H7 (cell line): ENCODE results near the gene C12orf43. TPM values are rescaled to one million over a fixed set of nuclear protein-coding genes. Genes with fewer than 3 reads are reported as not detected.

Source experiments
- DNase-seq: peaks from one replicate; pipeline ENCODE4 v3.0.0; 2012
- H3K27me3 ChIP-seq: 2 replicates; pipeline ENCODE4 v1.6.0; 2011; ENCODE audit warnings: mild to moderate bottlenecking, low read length; ENCODE audit not compliant: control insufficient read depth, insufficient read depth
- H3K36me3 ChIP-seq: replicated peaks from 2 replicates; pipeline ENCODE4 v1.5.1; 2011; ENCODE audit warnings: low read length; ENCODE audit not compliant: control insufficient read depth, insufficient read depth
- H3K4me3 ChIP-seq: 2 replicates; pipeline ENCODE4 v1.5.1; 2011; ENCODE audit warnings: low read depth, mild to moderate bottlenecking, control low read depth, low read length, moderate library complexity; ENCODE audit not compliant: insufficient read depth
- total RNA-seq: library from RNA; depleted of rRNA; stranded (reverse); fragments of >200 nt; shearing (Covaris generic); gene quantifications from 2 replicates; pipeline ENCODE4 v1.2.3, GENCODE V29; 2014

Gene C12orf43
- total RNA-seq, 1 experiment from 2014 or later, result 15.0 TPM

DNA sequence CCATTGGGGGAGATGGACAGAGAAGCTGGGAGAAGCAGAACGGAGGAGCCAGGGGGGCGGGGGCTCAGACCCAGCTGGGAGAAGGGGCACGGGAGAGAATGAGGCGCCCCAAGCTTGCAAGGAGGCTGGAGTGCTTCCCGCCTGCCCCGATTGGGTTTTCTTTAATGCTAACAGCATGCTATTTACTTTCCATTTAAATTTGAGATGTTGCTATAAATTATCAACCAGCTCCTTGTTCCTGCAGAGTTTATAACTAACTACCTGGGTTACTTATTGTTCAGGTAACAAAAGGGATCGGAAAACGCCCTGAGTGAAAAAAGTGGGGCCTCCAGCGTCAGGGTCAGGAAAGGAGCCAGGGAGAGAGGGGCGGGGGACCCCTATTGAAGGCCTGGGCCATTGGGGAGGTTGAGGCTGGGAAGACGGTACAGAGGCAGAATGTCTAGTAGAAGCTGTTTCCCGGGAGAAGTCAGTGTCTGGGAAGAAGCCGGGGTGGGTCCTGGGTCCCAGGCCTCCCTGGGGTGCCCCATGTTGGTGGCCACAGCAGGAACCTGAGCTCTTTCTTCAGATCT is 35.4 kb downstream of the C12orf43 start:
- H3K4me3 ChIP-seq, result no peak overlapping the region
- no peak for DNase-seq
- no peaks in the 10 kb centered on the region for H3K27me3 ChIP-seq
- no peaks in the 10 kb centered on the region for H3K36me3 ChIP-seq

DNA sequence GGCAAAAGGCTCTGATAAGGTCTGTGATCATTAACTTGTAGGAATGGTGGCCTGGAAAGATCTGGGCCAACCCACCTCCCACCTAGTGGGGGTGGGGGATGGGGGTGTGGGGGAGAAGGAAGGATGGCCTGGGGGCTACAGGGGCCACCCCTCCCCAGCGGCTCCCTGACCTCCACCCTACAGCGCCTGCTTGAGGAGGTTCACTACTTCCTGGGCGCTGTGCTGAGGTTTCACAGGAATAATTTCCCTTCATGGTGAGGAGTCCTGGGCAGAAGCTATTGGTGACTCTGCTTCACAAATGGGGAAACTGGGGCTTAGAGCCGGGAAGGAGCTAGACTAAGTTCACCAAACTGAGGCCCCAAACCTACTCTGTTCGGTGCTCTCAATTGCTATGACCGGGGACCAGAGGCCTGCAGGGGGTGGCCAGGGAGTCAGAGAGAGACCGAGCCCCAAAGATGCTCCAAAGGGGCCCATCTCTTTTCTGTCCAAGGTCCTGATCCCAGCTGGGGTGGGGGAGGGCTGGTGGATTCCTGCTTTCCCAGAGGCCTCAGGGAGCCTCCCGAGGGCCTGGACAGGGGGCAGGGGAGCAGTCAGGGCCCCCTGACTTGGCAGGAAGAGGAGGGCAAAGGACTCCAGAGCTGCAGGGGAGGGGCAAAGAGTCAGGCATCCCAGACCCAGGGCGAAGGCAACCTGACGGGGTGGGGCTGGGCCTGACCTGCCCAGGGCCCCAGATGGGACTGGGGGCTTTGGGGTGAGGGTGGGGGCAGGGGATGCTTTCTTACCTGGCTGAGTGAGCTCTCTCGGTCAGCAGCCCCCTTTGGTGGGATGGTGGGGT is 36.2 kb downstream of the C12orf43 start:
- Histone ChIP-seq H3K27me3 (no peaks in the 10 kb centered on the region), H3K4me3 (no peak overlapping the region), H3K36me3 (no peaks in the 10 kb centered on the region)
- peak; percentile 79 for DNase-seq

DNA sequence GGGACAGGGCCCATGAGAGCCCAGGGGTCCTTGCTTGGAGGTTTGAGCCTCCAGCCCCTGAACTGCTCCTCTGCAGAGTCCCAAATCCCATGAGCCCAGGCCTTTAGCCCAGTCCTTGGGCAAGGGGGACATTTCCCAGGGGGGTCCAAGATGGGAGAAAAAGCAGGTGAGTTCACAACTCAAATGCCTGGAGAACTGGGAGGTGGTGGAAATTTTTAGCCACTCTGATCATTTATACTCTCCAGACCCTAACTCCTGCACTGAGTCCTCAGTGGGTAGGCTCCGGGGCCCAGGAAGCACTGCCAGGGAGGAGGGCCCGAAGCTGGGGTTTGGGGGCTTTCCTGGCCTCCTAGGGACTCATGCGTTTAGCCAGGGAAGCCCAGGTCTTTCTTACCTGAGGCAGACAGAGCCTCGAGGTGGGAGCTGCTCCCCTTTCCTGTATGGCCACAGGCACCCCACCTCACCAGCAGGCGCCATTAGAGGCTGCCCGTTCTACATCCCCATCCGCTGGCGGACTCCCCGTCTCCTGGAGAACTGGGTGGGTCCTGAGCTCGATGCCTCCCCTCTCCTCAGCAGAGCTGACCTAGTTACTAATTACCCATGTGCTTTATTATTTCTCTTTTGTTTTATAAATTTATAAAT is 36.9 kb downstream of the C12orf43 start:
- no peak for DNase-seq

DNA sequence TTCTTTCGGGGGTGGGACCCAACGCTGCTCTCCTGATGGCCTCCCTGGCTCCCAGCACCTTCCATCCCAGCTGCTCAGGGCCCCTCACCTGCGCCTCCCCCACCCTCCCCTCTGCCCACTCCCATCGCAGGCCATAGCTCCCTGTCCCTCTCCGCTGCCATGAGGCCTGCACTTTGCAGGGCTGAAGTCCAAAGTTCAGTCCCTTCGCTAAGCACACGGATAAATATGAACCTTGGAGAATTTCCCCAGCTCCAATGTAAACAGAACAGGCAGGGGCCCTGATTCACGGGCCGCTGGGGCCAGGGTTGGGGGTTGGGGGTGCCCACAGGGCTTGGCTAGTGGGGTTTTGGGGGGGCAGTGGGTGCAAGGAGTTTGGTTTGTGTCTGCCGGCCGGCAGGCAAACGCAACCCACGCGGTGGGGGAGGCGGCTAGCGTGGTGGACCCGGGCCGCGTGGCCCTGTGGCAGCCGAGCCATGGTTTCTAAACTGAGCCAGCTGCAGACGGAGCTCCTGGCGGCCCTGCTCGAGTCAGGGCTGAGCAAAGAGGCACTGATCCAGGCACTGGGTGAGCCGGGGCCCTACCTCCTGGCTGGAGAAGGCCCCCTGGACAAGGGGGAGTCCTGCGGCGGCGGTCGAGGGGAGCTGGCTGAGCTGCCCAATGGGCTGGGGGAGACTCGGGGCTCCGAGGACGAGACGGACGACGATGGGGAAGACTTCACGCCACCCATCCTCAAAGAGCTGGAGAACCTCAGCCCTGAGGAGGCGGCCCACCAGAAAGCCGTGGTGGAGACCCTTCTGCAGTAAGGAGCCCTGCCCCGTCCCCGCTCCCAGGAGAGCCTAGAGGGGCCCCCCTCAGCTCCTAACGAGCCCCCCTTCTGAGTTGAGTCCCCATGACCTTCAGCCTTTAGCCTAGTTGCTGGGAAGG is 37.7 kb downstream of the C12orf43 start, which contains the start of gene HNF1A:
TSS of gene HNF1A (plus strand) at position 248 of the 924 bp plus-strand sequence. CDS start at position 474, 226 bp downstream.
- H3K4me3 ChIP-seq, result no peak within 1 kb of the TSS
- no peaks in the 10 kb centered on the region for H3K27me3 ChIP-seq
- no peak for DNase-seq
- no peaks in the 10 kb centered on the region for H3K36me3 ChIP-seq

More for the DNA sequence above, 36.9 kb downstream of the C12orf43 start:
- no peak overlapping the region for H3K4me3 ChIP-seq
- no peaks in the 10 kb centered on the region for H3K27me3 ChIP-seq
- H3K36me3 ChIP-seq, result no peaks in the 10 kb centered on the region

DNA sequence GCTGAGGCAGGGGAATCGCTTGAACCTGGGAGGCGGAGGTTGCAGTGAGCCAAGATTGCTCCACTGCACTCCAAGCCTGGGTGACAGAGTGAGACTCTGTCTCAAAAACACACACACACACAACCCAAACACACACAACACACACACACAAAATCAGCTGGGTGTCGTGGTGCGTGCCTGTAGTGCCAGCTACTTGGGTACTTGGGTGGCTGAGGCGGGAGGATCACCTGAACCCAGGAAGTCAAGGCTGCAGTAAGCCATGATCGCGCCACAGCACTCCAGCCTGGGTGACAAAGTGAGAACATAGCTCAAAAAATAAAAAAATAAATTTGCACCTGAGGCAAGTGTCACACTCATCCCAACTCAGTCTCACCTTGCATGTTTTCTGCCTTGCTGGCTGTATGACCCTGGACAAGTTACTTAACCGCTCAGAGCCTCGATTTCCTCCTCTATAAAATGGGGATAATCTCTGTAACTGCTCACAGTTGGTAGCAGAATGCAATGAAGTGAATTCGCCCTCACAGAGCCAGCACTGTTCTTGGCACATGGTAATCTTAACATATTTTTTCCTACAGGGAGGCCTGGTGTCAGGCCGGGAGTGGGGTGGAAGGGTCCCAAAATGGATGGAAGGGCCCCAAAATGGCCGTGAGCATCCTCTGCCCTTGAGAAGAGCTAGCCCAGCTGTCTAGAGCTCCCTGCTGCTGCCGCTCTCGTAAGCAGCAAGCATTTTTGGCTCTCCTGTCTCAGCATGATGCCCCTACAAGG is 38.6 kb downstream of the C12orf43 start:
- no peaks in the 10 kb centered on the region for H3K36me3 ChIP-seq
- DNase-seq, result no peak
- H3K27me3 ChIP-seq, result no peaks in the 10 kb centered on the region
- H3K4me3 ChIP-seq, result no peak overlapping the region

DNA sequence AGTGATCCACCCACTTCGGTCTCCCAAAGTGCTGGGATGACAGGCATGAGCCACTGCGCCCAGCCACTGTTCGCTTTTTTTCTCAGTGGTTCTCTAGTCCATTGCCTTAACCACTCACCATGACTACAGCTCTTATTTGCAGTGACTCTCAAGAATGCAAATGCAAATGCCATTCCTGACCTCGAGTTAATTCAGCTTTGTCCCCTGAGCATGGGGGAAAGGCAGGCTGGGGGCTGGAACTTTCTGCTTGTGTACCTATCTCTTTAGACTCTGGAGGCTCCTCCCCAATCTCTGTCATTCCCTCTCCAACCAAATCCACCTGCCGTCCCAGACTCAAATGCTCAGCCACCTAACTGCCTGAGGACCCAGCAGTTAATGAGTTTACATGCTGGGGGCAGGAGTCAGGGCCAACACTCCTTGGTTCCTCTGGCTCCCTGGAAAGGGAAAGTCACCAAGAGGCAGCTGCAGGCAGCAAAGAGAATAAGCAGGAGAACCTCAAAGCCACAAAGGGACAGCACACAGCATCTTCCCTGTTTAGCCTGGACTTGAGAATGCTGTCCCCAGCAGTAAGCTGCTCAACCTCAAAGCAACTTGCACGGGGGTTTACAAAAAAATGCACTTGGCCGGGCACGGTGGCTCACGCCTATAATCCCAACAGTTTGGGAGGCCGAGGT is 43.3 kb downstream of the C12orf43 start:
- DNase-seq, result peak; percentile 68
- Histone ChIP-seq H3K4me3 (no peak overlapping the region), H3K27me3 (no peaks in the 10 kb centered on the region), H3K36me3 (no peaks in the 10 kb centered on the region)

DNA sequence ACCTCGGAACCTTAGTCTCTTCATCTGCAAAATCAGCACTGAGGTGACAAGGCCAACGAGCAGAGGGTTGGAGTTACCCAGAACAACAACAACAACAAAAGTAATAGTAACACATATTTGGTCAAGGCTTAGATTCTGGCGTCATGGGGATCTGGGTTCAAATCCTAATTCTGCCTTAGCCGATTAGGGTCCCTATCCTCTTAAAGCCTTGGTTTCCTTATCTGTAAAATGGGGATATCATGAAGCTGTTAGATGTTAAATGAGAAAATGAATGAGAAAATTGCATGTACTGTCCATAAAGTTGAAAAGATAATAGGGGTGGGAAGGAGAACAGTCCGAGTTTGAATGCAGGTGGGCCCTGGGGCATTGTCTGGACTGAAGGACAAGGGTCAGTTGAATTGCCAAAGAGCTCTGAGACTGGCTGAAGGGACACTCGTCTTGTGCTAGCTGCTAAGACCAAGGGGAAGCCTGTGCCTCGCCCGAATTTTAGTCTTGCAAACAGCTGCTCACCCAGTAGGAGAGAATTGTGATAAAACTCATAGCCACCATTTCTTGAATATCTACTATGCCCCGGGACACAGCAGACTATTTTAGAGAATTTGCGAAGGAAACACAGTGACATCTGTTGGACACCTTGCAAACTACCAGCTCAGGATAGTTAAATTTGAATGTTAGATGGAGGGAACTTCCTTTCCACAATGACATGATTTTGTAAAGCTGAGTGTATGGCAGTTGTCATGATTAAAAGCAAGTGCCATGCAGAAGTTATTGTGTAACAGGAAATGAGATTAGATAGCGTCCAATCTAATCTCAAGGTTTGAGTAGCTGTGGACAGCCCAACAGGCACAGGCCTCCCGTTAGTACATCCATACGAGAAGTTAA is 44.7 kb downstream of the C12orf43 start:
- no peaks in the 10 kb centered on the region for H3K27me3 ChIP-seq
- DNase-seq, result no peak
- no peaks in the 10 kb centered on the region for H3K36me3 ChIP-seq

DNA sequence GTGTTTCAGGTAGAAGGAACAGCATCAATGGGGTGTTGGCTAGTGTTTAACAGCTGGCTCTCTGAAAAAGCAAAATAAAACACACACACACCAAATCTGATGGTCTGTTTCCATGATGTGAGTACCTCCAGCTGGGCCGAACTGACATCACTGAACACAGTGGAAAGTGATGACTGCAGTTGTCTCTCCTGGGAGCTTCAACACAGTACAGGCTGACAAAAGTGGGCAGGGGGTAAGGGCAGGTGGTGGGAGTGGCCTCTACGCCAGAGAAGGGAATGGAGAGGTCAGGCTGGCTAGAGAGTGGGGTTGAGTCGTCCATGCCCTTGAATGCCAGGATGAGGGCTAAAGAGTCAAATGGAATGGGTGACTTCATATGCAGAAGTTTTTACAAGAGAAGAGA is 46.0 kb downstream of the C12orf43 start:
- DNase-seq, result no peak
- Histone ChIP-seq H3K36me3 (no peaks in the 10 kb centered on the region), H3K27me3 (no peaks in the 10 kb centered on the region), H3K4me3 (no peak overlapping the region)

More for the DNA sequence above, 44.7 kb downstream of the C12orf43 start:
- no peak overlapping the region for H3K4me3 ChIP-seq

DNA sequence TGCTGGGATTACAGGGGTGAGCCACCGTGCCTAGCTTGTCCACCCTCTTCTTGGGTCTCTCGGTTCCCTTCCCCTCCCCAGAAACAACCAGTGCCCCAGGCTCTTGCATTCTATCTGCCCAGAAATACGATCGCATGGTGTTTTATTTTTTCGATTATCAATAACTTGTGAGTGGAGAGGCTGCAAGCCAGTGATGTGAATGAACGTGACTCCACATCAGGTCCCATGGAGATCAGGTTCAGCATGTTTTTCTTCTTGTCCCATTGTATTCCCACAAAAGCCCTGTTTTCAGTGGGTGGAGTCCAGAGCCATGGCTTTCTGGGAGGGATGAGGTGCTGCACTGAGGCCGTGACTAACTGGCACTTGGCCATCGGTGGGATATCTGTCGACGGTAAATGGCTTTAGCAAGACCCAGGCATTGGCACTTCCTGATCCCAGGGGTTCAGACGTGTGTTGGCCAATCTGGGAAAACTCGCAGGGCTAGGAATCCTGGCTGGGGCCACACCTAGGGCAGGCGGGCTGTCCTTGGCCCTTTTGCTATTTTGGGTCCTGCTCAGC is 50.7 kb downstream of the C12orf43 start:
- no peak for DNase-seq

DNA sequence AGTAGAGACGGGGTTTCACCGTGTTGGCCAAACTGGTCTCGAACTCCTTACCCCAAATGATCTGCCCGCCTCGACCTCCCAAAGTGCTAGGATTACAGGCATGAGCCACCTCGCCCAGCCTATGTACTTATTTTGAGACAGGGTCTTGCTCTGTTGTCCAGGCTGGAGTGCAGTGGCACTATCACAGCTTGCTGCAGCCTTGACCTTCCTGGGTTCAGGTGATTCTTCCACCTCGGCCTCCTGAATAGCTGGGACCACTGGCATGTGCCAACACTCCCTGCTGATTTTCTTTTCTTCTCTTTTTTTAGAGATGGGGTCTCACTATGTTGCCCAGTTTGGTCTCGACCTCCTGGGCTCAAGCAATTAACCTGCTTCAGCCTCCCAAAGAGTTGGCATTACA is 52.0 kb downstream of the C12orf43 start:
- no peaks in the 10 kb centered on the region for H3K36me3 ChIP-seq
- no peaks in the 10 kb centered on the region for H3K27me3 ChIP-seq
- H3K4me3 ChIP-seq, result no peak overlapping the region
- DNase-seq, result no peak

More for the DNA sequence above, 50.7 kb downstream of the C12orf43 start:
- Histone ChIP-seq H3K36me3 (no peaks in the 10 kb centered on the region), H3K4me3 (no peak overlapping the region), H3K27me3 (no peaks in the 10 kb centered on the region)

DNA sequence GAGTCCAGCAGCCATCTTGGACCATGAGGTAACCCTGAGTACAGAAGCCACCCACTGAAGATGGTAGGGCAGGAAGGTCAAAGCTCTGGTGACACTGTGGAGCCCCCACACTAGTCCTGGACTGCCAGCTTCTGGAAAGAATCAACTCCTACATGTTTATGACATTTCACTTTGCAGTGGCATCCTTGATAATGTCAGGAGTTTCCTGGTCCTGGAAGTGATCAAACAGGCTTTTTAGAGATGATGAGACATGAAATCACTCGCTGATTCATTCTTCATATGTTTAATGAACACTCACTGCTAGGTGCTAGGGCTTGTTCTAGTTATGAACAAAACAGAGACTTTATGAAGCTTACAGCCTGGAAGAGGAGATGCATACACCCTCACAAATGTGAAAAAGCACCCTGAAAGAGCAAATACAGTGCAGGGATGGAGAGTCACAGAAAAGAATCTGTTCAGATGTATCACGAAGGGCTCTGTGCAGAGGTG is 53.7 kb downstream of the C12orf43 start:
- Histone ChIP-seq H3K4me3 (no peak overlapping the region), H3K36me3 (no peaks in the 10 kb centered on the region), H3K27me3 (no peaks in the 10 kb centered on the region)
- DNase-seq, result no peak
